ENCODE results near the gene FGD5.

FGD5 gene

GRCh38 chr3:14797731-14798130 lies 21.0 kb upstream of the FGD5 start:
- Histone ChIP-seq H3K27me3 (ENCODE audit: insufficient read depth, low read depth) (no peaks in the 10 kb centered on the region), H3K4me3 (IDR thresholded peaks at IDR 0.05; ENCODE audit: insufficient read depth, low read depth, low read length) (no peak overlapping the region)

GRCh38 chr3:14798231-14798630 lies 20.5 kb upstream of the FGD5 start:
- H2AFZ ChIP-seq (ENCODE audit: low read depth), result no peak overlapping the region
- H3K36me3 ChIP-seq (ENCODE audit: insufficient read depth), result no peaks in the 10 kb centered on the region
- H3K9ac ChIP-seq, result no peak overlapping the region
- H3K4me2 ChIP-seq, result no peak overlapping the region
- TF ChIP-seq CTCF (conservative IDR thresholded peaks at IDR 0.05; ENCODE audit: low read depth, low read length), result no peak
- H3K27me3 ChIP-seq (ENCODE audit: insufficient read depth, low read depth), result no peaks in the 10 kb centered on the region
- no peak overlapping the region for H3K4me3 ChIP-seq (IDR thresholded peaks at IDR 0.05; ENCODE audit: insufficient read depth, low read depth, low read length)
- no peak overlapping the region for H3K27ac ChIP-seq
- no peaks in the 10 kb centered on the region for H3K4me1 ChIP-seq (ENCODE audit: low read depth, poor library complexity, severe bottlenecking)
- H3K79me2 ChIP-seq (ENCODE audit: insufficient read depth, low read depth), result no peaks in the 10 kb centered on the region
- H4K20me1 ChIP-seq (ENCODE audit: insufficient read depth), result no peaks in the 10 kb centered on the region

More at GRCh38 chr3:14797731-14798130, 21.0 kb upstream of the FGD5 start:
- Histone ChIP-seq H3K4me2 (no peak overlapping the region), H3K27ac (no peak overlapping the region), H3K79me2 (ENCODE audit: insufficient read depth, low read depth) (no peaks in the 10 kb centered on the region), H4K20me1 (ENCODE audit: insufficient read depth) (no peaks in the 10 kb centered on the region), H2AFZ (ENCODE audit: low read depth) (no peak overlapping the region), H3K9ac (no peak overlapping the region), H3K36me3 (ENCODE audit: insufficient read depth) (no peaks in the 10 kb centered on the region), H3K4me1 (ENCODE audit: low read depth, poor library complexity, severe bottlenecking) (no peaks in the 10 kb centered on the region)
- TF ChIP-seq CTCF (conservative IDR thresholded peaks at IDR 0.05; ENCODE audit: low read depth, low read length), result no peak

- Histone ChIP-seq H2AFZ (ENCODE audit: low read depth) (no peak overlapping the region), H3K9ac (no peak overlapping the region), H3K4me2 (no peak overlapping the region), H3K79me2 (ENCODE audit: insufficient read depth, low read depth) (no peaks in the 10 kb centered on the region), H3K4me1 (ENCODE audit: low read depth, poor library complexity, severe bottlenecking) (no peaks in the 10 kb centered on the region), H3K36me3 (ENCODE audit: insufficient read depth) (no peaks in the 10 kb centered on the region), H3K27ac (no peak overlapping the region), H4K20me1 (ENCODE audit: insufficient read depth) (no peaks in the 10 kb centered on the region), H3K4me3 (IDR thresholded peaks at IDR 0.05; ENCODE audit: insufficient read depth, low read depth, low read length) (no peak overlapping the region), H3K27me3 (ENCODE audit: insufficient read depth, low read depth) (no peaks in the 10 kb centered on the region)
- no peak for TF ChIP-seq CTCF (conservative IDR thresholded peaks at IDR 0.05; ENCODE audit: low read depth, low read length)
Measured at GRCh38 chr3:14799146-14799545, 19.6 kb upstream of the FGD5 start.

DNA sequence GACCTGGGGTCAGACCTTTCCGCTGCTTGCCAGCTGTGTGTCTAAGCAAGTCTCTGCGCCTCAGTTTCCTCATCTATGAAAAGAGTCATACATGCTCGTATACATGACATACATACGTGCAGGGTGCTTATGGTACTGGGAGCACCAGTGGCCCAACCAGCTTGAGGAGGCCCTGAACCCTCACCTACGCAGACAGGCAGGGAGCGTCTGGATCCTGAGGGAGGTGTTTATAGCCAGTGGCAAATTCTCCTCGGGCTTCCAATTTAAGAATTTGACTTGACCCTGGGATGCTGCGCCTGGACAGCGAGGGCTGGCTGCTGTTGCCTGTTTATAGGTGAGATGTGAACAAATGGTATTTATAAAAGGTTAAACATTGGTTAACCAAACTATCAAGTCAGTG lies 17.7 kb upstream of the FGD5 start:
- Histone ChIP-seq H3K27me3 (ENCODE audit: insufficient read depth, low read depth) (no peaks in the 10 kb centered on the region), H3K79me2 (ENCODE audit: insufficient read depth, low read depth) (no peaks in the 10 kb centered on the region), H3K27ac (no peak overlapping the region), H3K36me3 (ENCODE audit: insufficient read depth) (no peaks in the 10 kb centered on the region), H3K9ac (no peak overlapping the region), H4K20me1 (ENCODE audit: insufficient read depth) (no peaks in the 10 kb centered on the region), H3K4me3 (IDR thresholded peaks at IDR 0.05; ENCODE audit: insufficient read depth, low read depth, low read length) (no peak overlapping the region), H2AFZ (ENCODE audit: low read depth) (no peak overlapping the region), H3K4me1 (ENCODE audit: low read depth, poor library complexity, severe bottlenecking) (no peaks in the 10 kb centered on the region), H3K4me2 (no peak overlapping the region)
- TF ChIP-seq CTCF (conservative IDR thresholded peaks at IDR 0.05; ENCODE audit: low read depth, low read length), result no peak
